C4-2B (cell line): ENCODE results near the gene SULT4A1.

Experiments
- H3K27ac ChIP-seq: fragments of 450-650 bp; 2 replicates; pipeline ENCODE4 v1.5.1; 2017
- CTCF ChIP-seq: fragments of 450-650 bp; conservative IDR thresholded peaks from 2 replicates; pipeline ENCODE4 v1.5.1; 2017; ENCODE audit warnings: mild to moderate bottlenecking
- ZFX ChIP-seq: fragments of 450-650 bp; IDR thresholded peaks from 2 replicates; pipeline ENCODE4 v1.6.1; 2017

The SULT4A1 gene

GRCh38 chr22:43800970-43801369 lies 61.3 kb downstream of the SULT4A1 start:
- no peak overlapping the region for H3K27ac ChIP-seq
- no peak for TF ChIP-seq ZFX
- TF ChIP-seq CTCF = no peak

- no peak overlapping the region for H3K27ac ChIP-seq
- TF ChIP-seq ZFX (no peak), CTCF (no peak)
Observed at GRCh38 chr22:43798492-43798891, 63.8 kb downstream of the SULT4A1 start.

GRCh38 chr22:43796567-43796966 lies 65.7 kb downstream of the SULT4A1 start:
- no peak overlapping the region for H3K27ac ChIP-seq

GRCh38 chr22:43795320-43795719 lies 67.0 kb downstream of the SULT4A1 start:
- TF ChIP-seq CTCF (no peak), ZFX (no peak)

More at GRCh38 chr22:43796567-43796966, 65.7 kb downstream of the SULT4A1 start:
- no peak for TF ChIP-seq ZFX
- TF ChIP-seq CTCF = peak; percentile 70

GRCh38 chr22:43792905-43793304 lies 69.4 kb downstream of the SULT4A1 start:
- TF ChIP-seq CTCF (no peak), ZFX (no peak)
- no peak overlapping the region for H3K27ac ChIP-seq

More at GRCh38 chr22:43795320-43795719, 67.0 kb downstream of the SULT4A1 start:
- H3K27ac ChIP-seq = no peak overlapping the region

GRCh38 chr22:43789452-43789851 lies 72.9 kb downstream of the SULT4A1 start:
- TF ChIP-seq ZFX (no peak), CTCF (no peak)

GRCh38 chr22:43783777-43784176 lies 78.5 kb downstream of the SULT4A1 start:
- no peak overlapping the region for H3K27ac ChIP-seq
- no peak; the same call in 1 of the 2 replicates for TF ChIP-seq CTCF
- TF ChIP-seq ZFX = no peak

More at GRCh38 chr22:43789452-43789851, 72.9 kb downstream of the SULT4A1 start:
- H3K27ac ChIP-seq = no peak overlapping the region
